ENCODE results near the gene EDIL3. TPM values are rescaled to one million over a fixed set of nuclear protein-coding genes. Genes with fewer than 3 reads are reported as not detected.
"Not testable (repeated sequence)": the region's sequence is repeated elsewhere in the genome, so short reads cannot be mapped to it uniquely, and the experiment has no call there.

EDIL3 gene
- total RNA-seq, 2 experiments from 2014 or later = not detected

- DNase-seq (no peak), ATAC-seq (ENCODE audit: poor library complexity) (no peak)
- Histone ChIP-seq H3K27me3 (ENCODE audit: control insufficient read depth in 1 of 2, insufficient read depth in 2 of 2, low read length in 2 of 2) (no peaks in the 10 kb centered on the region), H3K27ac (ENCODE audit: low read depth in 1 of 2, low read length in 2 of 2) (no peak overlapping the region), H3K4me3 (ENCODE audit: low read length) (no peak overlapping the region), H3K36me3 (ENCODE audit: insufficient read depth, low read length) (no peaks in the 10 kb centered on the region), H3K9me3 (ENCODE audit: control insufficient read depth in 1 of 2, insufficient read depth in 1 of 2, low read length in 2 of 2) (peaks cover 0 to 4% of the 10 kb centered on the region in 2 experiments), H3K4me1 (ENCODE audit: insufficient read depth, low read length) (no peaks in the 10 kb centered on the region)
- intact Hi-C loops (cut with DNase I, micrococcal nuclease) = no loop called here
- Mint-ChIP-seq H3K36me3 (ENCODE audit: low read depth) (no peaks in the 10 kb centered on the region), H3K4me3 (no peak overlapping the region), H3K27me3 (no peaks in the 10 kb centered on the region), H3K27ac (no peak overlapping the region), H3K9me3 (peaks cover 3% of the 10 kb centered on the region), H3K4me1 (ENCODE audit: low read depth) (no peaks in the 10 kb centered on the region)
- CTCF ChIA-PET = no interaction called here
- POLR2A ChIA-PET = no interaction called here
- no peak for TF ChIP-seq CTCF (IDR thresholded peaks at IDR 0.05)
These were observed 52.6 kb downstream of the EDIL3 start for GRCh38 chr5:84332106-84332505.

DNA sequence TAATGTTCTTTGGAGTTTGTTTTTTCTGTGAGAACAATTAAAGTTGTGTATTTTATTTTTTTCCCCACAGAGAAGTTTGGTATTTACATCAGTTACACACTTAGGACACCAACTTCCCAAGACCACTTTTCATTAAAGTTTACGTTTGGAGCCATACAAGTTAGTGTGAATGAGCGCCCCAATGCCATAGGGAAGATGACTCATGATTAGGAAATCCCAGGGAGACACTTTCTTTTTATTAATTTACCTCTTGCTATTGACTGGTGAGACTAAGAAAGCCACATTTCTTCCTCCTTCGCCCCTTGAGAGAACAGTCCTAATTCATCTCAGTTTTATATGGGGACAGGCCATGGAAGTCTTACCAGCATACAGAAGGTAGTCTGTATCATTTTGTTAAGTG, 57.1 kb downstream of the EDIL3 start:
- ChIA-PET CTCF (no interaction called here), POLR2A (no interaction called here)
- H3K4me1 ChIP-seq (ENCODE audit: insufficient read depth, low read length) = no peaks in the 10 kb centered on the region
- Mint-ChIP-seq H3K36me3 (ENCODE audit: low read depth) (no peaks in the 10 kb centered on the region), H3K27me3 (no peaks in the 10 kb centered on the region), H3K27ac (no peak overlapping the region), H3K4me1 (ENCODE audit: low read depth) (no peaks in the 10 kb centered on the region), H3K9me3 (peaks cover 2% of the 10 kb centered on the region), H3K4me3 (no peak overlapping the region)
- peaks cover 0 to 1% of the 10 kb centered on the region in 2 experiments for H3K9me3 ChIP-seq (ENCODE audit: control insufficient read depth in 1 of 2, insufficient read depth in 1 of 2, low read length in 2 of 2)
- H3K27me3 ChIP-seq (ENCODE audit: control insufficient read depth in 1 of 2, insufficient read depth in 2 of 2, low read length in 2 of 2) = no peaks in the 10 kb centered on the region
- ATAC-seq (ENCODE audit: poor library complexity) (no peak), DNase-seq (no peak)
- no peak overlapping the region for H3K27ac ChIP-seq (ENCODE audit: low read depth in 1 of 2, low read length in 2 of 2)
- intact Hi-C loops (cut with DNase I, micrococcal nuclease) = no loop called here
- no peaks in the 10 kb centered on the region for H3K36me3 ChIP-seq (ENCODE audit: insufficient read depth, low read length)
- H3K4me3 ChIP-seq (ENCODE audit: low read length) = no peak overlapping the region
- TF ChIP-seq CTCF (IDR thresholded peaks at IDR 0.05) = no peak

DNA sequence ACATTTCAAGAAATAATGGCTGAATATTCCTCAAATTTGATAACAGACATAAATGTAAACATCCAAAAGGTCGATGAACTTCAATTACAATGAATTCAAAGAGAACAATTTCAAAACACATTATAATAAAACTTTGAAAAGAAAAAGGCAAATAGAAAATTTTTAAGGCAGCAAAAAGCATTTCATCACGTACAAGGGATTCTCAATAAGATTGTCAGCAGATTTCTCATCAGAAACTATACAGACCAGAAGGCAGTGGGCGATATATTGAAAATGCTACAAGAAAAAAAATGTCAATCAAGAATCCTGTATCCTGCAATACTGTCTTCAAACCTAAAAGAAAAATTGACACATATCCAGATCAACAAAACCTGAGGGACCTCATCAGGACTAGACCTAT, 62.0 kb downstream of the EDIL3 start:
- H3K27me3 Mint-ChIP-seq = no peaks in the 10 kb centered on the region
- H3K27ac Mint-ChIP-seq = no peak overlapping the region
- ChIA-PET CTCF (no interaction called here), POLR2A (no interaction called here)
- H3K4me1 Mint-ChIP-seq (ENCODE audit: low read depth) = no peaks in the 10 kb centered on the region
- Histone ChIP-seq H3K36me3 (ENCODE audit: insufficient read depth, low read length) (no peaks in the 10 kb centered on the region), H3K27me3 (ENCODE audit: control insufficient read depth in 1 of 2, insufficient read depth in 2 of 2, low read length in 2 of 2) (no peaks in the 10 kb centered on the region), H3K4me1 (ENCODE audit: insufficient read depth, low read length) (no peaks in the 10 kb centered on the region), H3K27ac (ENCODE audit: low read depth in 1 of 2, low read length in 2 of 2) (no peak overlapping the region), H3K9me3 (ENCODE audit: control insufficient read depth in 1 of 2, insufficient read depth in 1 of 2, low read length in 2 of 2) (peaks cover 5 to 15% of the 10 kb centered on the region in 2 experiments), H3K4me3 (ENCODE audit: low read length) (no peak overlapping the region)
- TF ChIP-seq CTCF (IDR thresholded peaks at IDR 0.05) = no peak
- ATAC-seq (ENCODE audit: poor library complexity) (no peak), DNase-seq (no peak)
- H3K9me3 Mint-ChIP-seq = peaks cover 14% of the 10 kb centered on the region
- no peaks in the 10 kb centered on the region for H3K36me3 Mint-ChIP-seq (ENCODE audit: low read depth)
- H3K4me3 Mint-ChIP-seq = no peak overlapping the region
- intact Hi-C loops (cut with DNase I, micrococcal nuclease) = no loop called here

- H3K4me1 ChIP-seq (ENCODE audit: insufficient read depth, low read length); H3K27me3 ChIP-seq (ENCODE audit: control insufficient read depth in 1 of 2, insufficient read depth in 2 of 2, low read length in 2 of 2); H3K36me3 Mint-ChIP-seq (ENCODE audit: low read depth); intact Hi-C loops (cut with DNase I, micrococcal nuclease); H3K36me3 ChIP-seq (ENCODE audit: insufficient read depth, low read length); ATAC-seq (ENCODE audit: poor library complexity); CTCF ChIA-PET; DNase-seq; H3K27me3 Mint-ChIP-seq; H3K4me3 ChIP-seq (ENCODE audit: low read length); POLR2A ChIA-PET; H3K27ac Mint-ChIP-seq; H3K4me1 Mint-ChIP-seq (ENCODE audit: low read depth); H3K4me3 Mint-ChIP-seq; H3K27ac ChIP-seq (ENCODE audit: low read depth in 1 of 2, low read length in 2 of 2): not testable (repeated sequence)
- H3K9me3 ChIP-seq (ENCODE audit: control insufficient read depth in 1 of 2, insufficient read depth in 1 of 2, low read length in 2 of 2) = peaks cover 5 to 15% of the 10 kb centered on the region in 2 experiments
- H3K9me3 Mint-ChIP-seq = peaks cover 18% of the 10 kb centered on the region
These were observed 66.9 kb downstream of the EDIL3 start for GRCh38 chr5:84317826-84318225.

DNA sequence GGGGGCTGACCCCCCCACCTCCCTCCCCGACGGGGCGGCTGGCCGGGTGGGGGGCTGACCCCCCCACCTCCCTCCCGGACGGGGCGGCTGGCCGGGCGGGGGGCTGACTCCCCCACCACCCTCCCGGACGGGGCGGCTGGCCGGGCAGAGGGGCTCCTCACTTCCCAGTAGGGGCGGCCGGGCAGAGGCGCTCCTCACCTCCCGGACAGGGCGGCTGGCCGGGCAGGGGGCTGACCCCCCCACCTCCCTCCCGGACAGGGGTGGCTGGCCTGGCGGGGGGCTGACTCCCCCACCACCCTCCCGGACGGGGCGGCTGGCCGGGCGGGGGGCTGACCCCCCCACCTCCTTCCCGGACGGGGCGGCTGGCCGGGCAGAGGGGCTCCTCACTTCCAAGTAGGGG, 72.4 kb downstream of the EDIL3 start:
- H3K27ac Mint-ChIP-seq; ATAC-seq (ENCODE audit: poor library complexity); H3K9me3 ChIP-seq (ENCODE audit: control insufficient read depth in 1 of 2, insufficient read depth in 1 of 2, low read length in 2 of 2); H3K36me3 ChIP-seq (ENCODE audit: insufficient read depth, low read length); POLR2A ChIA-PET; CTCF ChIA-PET; H3K27me3 Mint-ChIP-seq; H3K27ac ChIP-seq (ENCODE audit: low read depth in 1 of 2, low read length in 2 of 2); H3K4me3 Mint-ChIP-seq; H3K4me1 ChIP-seq (ENCODE audit: insufficient read depth, low read length); intact Hi-C loops (cut with DNase I, micrococcal nuclease); DNase-seq; H3K9me3 Mint-ChIP-seq; H3K36me3 Mint-ChIP-seq (ENCODE audit: low read depth); H3K4me3 ChIP-seq (ENCODE audit: low read length); H3K27me3 ChIP-seq (ENCODE audit: control insufficient read depth in 1 of 2, insufficient read depth in 2 of 2, low read length in 2 of 2); H3K4me1 Mint-ChIP-seq (ENCODE audit: low read depth): not testable (repeated sequence)

All from CD4-positive, alpha-beta T cell (primary cell).